ENCODE data around the gene VWA5B1.

Gene VWA5B1

DNA sequence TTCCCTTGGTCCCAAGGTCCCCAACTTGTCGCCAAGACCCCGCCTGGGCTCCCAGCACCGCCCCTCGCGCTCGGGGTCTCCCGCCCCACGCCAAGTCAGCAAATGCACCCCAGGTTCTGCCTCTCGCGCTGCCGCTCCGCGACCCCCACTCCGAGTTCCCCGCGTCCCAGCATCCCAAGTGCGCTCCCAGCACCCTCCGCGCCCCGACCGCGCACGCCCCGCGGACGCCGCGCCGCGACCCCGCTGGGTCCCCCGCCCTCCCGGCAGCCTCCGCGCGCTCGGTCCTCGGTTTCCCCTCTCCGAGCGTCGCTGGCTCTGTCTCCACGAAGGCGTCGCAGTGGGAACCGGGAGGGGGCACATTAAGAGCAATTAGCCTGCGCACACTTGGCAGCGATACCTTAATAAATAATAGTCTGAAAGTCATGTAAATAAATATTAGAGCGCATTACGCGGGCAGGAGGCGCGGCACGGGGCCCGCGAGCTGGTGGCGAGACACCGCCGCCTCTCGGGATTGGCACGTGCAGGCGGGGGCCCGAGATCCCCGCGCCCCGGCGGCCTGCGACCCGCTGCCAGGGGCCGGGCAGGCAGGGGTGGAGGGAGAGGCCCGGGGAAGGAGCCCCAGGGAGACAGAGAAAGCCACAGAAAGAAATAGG, 75.9 kb downstream of the VWA5B1 start:
- no peak for DNase-seq (ENCODE audit: low read depth)

DNA sequence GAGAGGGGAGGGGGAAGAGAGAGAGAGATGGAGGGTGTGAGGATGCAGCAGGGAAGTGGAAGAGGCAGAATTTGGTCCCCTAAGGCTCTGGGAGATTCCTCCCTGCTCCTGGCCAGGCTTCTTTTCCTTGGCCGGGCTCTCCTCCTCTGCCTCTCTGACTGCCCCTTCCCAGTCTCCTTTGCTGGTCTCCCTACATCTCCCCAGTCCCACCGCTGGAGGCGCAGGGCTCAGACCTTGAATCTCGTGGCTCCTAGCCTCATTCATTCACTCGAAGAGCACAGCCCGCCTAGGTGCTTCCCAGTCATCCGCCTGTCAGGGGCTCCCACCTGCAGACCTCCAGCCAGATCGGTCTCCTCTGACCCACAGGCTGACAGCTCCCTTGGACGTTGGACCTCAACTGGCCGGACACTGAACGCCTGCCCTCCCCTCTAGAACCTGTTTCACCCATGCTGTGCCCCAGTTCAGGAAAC, 76.5 kb downstream of the VWA5B1 start:
- no peak for DNase-seq (ENCODE audit: low read depth)

GRCh38 chr1:20367626-20368025, 77.0 kb downstream of the VWA5B1 start:
- no peak for DNase-seq (ENCODE audit: low read depth)

DNA sequence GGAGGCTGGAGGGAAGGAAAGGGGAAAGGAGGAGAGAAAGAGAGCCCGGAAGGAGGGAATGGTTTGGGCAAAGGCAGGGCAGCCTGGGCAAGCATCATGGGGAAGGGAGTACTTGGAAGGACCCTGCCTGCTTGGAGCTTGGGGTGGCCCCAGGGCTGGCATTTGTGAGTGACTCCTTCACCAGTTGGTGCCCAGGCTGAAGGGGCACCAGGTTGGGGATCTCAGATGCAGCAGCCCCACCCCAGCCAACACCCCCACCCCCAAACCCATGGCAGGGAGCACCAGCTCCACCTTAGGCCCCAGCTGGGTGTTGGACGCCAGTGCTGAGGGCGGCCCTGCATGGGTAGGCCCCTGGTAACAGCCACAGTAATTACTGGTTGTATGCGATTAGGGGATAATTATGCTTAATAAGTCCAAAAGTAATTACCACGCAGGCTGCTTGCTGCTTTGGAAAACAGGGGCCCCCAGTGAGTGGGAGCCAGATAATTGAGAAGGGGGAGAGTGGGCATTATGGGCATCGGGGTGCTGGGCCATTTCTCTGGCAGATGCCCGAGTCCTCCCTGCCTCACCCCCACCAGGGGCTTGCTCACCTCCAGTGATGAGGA, 78.3 kb downstream of the VWA5B1 start:
- no peak for DNase-seq (ENCODE audit: low read depth)

DNA sequence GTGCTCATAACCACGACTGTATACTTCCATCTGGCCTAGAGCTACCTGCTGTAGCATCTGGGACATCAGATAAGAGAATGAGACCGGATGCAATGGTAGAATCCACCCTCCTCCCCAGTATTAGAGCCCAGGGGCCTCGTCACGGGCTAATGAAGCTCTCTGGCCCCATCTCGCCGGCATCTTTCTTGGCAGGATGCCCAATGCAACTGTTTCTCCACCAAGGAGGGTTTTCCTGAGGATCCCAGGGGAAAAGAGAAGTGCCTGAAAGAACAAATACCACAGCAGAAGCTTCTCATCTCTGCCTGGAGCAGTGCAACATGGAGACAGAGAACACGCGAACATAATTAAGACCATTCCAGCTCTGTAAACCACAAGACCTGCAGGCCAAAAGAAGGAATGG, 80.0 kb downstream of the VWA5B1 start:
- DNase-seq (ENCODE audit: low read depth) = no peak

- no peak for DNase-seq (ENCODE audit: low read depth)
Measured at GRCh38 chr1:20371411-20371810, 80.7 kb downstream of the VWA5B1 start.

- no peak for DNase-seq (ENCODE audit: low read depth)
Measured at GRCh38 chr1:20371883-20372282, 81.2 kb downstream of the VWA5B1 start.

- DNase-seq (ENCODE audit: low read depth) = no peak
Measured at GRCh38 chr1:20372676-20373075, 82.0 kb downstream of the VWA5B1 start.

DNA sequence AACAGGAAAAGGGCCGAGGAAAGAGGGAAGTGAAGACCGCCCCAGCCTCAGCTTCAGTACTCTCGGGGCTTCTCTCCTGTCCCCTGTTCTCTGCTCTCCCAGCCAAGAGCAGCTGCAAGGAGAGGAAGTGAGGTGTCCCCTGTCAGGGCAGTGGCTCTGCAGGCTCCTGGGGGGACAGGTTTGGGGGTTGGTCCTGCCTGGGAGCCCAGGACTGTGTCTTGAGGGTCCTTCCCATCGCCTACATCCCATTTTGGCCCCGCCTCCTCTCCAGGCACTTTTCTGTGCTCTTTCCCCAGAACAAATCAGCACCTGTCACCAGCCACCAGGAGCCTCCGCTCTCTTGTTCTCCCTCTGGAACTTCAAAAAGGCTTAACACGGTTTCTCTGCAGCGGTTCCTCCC, 82.6 kb downstream of the VWA5B1 start:
- DNase-seq (ENCODE audit: low read depth) = no peak

DNA sequence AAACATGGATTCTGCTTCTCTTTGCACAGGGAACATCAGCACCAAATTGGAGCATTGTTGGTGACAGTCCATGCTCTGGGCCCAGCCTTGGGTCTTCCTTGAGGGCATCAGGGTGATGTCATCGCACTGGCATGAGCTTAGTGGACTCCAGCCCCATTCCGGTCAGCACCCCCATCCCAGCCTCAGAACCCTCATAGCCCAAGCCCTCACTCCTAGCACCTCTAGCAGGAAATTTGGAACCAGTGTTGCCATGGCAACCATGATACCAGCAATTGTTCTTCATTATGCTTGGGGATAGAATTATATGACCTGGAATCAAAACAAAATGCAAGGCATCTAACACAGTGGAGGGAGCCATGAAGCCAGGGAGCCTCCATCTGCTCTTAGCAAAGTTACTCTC, 83.1 kb downstream of the VWA5B1 start:
- DNase-seq (ENCODE audit: low read depth) = no peak

DNA sequence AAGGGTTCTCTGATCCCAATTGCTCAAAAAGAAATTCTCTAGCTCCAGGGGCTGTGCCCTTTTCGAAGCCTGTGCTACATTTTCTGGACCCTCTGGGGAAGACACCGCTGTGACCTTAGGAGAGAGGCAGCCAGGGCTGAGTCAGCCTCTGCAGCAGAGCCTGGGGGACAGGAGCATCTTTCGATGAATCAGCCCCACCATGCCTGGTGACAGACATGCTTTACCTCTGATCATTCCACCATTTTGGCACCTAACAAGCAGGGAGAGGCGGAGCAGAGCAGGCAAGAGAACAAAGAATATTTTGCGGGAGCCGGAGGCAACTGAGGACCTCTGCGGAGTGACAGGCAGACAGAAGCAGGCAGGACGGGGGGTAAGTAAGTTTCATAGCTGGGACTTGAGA, 84.9 kb downstream of the VWA5B1 start:
- no peak for DNase-seq (ENCODE audit: low read depth)

DNA sequence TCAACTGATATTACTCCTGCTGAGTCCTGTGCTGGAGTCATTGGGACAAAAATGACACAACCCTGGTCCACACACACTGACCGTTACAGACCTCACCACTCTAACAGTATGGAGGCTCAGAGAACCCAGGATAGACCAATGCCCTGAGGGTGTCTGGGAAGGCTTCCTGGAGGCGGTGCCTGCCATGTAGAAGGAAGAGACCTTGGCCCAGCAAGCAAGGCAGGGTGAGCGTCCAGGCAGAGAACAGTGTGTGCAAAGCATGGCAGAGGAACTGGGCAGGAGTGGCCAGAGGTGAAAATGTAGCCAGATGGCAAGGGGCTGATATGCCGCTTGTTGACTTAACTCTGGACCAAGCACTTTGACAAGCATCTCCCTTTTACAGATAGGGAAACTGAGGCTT, 85.5 kb downstream of the VWA5B1 start:
- no peak for DNase-seq (ENCODE audit: low read depth)

GRCh38 chr1:20376880-20377494, 86.3 kb downstream of the VWA5B1 start:
- DNase-seq (ENCODE audit: low read depth) = peak; percentile 26

GRCh38 chr1:20377516-20378270, 87.0 kb downstream of the VWA5B1 start:
- DNase-seq (ENCODE audit: low read depth) = no peak

DNA sequence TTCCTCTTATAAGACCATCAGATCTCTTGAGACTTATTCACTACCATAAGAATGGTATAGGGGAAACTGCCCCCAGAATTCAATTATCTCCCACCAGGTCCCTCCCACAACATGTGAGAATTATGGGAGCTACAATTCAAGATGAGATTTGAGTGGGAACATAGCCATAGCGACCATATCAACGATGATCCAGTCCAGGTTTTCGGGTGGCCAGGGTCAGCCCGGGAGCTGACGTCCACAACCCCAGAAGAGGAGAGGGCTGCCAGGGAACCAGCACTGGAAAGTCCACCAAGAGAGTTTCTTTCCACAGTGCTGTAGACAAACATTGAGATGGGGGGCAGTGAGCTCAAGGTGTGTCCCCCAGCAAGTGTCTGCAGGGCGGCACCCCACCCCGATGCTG, 88.4 kb downstream of the VWA5B1 start:
- no peak for DNase-seq (ENCODE audit: low read depth)

DNA sequence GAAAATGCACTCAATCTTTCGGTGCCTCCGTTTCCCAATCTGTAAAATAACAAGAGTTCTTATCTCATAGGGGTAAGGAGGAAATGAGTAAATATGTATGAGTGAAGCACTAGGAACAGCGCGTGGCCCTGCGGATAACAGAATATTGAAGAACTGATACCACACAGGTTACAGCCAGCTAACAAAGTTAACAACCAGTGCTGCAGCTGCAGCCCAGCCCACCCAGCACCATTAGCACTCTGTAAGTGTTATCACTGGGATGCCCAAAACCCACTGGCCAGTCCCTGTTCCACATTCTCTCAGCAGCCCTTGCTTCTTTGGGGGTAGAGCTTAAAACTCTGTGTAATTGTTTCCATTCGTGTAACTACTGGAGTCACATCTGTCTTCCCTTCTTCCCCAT, 89.5 kb downstream of the VWA5B1 start:
- DNase-seq (ENCODE audit: low read depth) = no peak

DNA sequence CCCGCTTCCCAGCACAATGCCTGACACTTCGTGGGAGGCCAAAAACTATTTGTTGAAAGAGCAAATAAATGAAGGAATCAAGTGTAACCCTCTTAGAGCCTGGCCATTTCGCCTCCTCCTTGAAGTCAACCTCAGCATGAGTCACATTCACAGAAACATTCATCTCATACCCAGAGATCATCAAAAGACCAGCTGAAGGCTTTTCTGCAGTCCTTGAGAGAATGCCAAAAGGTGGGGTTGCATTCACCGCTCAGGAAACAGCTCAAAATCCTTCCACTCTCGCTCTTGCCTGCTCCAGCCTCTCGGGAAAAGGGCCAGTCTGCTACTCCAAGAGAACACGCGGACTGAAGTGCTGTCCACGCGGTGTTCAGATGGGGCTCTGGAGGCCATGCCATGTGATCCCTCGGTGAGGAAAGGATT, 90.0 kb downstream of the VWA5B1 start:
- no peak for DNase-seq (ENCODE audit: low read depth)

GRCh38 chr1:20381045-20381641, 90.5 kb downstream of the VWA5B1 start:
- DNase-seq (ENCODE audit: low read depth) = no peak

DNA sequence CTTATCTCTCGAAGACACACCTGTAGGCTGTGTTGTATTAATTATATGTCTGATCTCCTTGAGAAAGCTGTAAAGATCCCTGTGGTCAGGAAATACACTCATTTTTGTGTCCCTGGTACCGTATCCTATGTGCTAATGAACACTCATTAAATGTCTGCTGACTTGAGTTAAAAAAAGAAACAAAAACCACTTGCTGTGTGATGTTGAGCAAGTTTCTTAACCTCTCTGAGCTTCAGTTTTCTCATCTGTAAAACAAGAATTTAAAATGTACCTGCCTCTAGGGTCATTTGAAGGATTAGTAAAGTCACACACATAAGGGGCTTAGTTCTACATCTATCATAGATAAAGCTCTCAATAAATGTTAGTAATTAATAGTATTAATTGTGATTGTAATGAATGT, 91.3 kb downstream of the VWA5B1 start:
- DNase-seq (ENCODE audit: low read depth) = no peak

- DNase-seq (ENCODE audit: low read depth) = no peak
Measured at GRCh38 chr1:20382711-20383110, 92.0 kb downstream of the VWA5B1 start.

- no peak for DNase-seq (ENCODE audit: low read depth)
Measured at GRCh38 chr1:20383631-20384030, 93.0 kb downstream of the VWA5B1 start.

GRCh38 chr1:20385630-20386029, 95.0 kb downstream of the VWA5B1 start:
- DNase-seq (ENCODE audit: low read depth) = no peak

Data from T follicular helper cell (primary cell).